GM13977 (cell line): Measurements from ENCODE around the gene NDUFS2.

Experiments
- DNase-seq: peaks from one replicate; pipeline ENCODE4 v3.0.0; 2012; ENCODE audit warnings: low spot score
- in situ Hi-C: fragments of 300-500 bp; cut with MboI; formaldehyde crosslinking; loops from one replicate; pipeline ENCODE4 v1.12.0; 2022; ENCODE audit warnings: low sequenced_read_pairs, low pct_unique_long_range_greater_than_20kb, mixed read lengths, inconsistent platforms; ENCODE audit not compliant: unreplicated experiment
- TF ChIP-seq, protein P1 (sequence below): IDR thresholded peaks from 2 replicates; pipeline ENCODE4 v1.5.1; 2012; ENCODE audit warnings: mild to moderate bottlenecking, control low read depth; ENCODE audit not compliant: insufficient read depth; ENCODE audit errors: extremely low read depth, missing control alignments

Gene NDUFS2

DNA sequence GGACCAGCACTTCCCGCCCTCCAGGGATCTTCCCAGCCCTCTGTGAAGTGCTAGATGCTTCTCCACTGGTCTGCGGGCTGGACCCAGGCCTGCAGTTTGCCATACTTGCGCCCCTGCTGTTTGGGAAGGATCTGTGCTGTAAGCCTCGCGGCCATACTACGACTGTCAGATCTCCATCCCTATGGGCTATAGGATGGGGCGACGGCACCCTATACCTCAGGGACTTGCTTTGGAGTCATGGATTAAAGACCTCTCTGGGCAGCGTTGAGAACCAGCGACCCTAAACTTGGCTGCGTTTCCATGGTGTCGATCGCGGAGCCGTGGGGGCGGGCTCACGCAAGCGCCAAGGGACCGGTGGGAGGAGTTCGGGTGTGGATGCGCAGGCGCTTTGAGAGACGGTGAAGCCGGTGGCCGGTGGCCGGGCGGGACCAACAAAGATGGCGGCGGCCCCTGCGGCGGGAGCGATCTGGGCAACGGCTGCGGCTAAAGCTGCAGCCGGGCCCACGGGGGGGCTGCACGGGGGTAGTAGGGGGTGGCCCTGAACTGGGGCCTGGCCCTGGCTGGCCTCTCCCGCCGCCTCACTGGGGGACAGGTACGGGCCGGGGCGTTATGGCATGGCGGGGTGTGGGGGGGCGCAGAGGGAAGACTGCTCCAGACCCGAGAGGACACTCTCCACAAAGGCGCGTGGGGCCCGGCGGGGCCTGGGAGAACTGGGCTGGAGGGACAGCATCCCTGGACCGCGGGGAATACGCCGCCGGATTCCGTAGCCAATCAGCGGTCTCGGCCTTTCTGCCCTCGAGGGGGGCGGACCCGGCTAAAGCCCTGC lies 42.9 kb upstream of the NDUFS2 start, which contains the start of gene USP21:
USP21 (plus strand) TSS at position 414 of the 826 bp plus-strand sequence. CDS start 1,141 bp downstream, outside the sequence.
- TF ChIP-seq, protein P1, sequence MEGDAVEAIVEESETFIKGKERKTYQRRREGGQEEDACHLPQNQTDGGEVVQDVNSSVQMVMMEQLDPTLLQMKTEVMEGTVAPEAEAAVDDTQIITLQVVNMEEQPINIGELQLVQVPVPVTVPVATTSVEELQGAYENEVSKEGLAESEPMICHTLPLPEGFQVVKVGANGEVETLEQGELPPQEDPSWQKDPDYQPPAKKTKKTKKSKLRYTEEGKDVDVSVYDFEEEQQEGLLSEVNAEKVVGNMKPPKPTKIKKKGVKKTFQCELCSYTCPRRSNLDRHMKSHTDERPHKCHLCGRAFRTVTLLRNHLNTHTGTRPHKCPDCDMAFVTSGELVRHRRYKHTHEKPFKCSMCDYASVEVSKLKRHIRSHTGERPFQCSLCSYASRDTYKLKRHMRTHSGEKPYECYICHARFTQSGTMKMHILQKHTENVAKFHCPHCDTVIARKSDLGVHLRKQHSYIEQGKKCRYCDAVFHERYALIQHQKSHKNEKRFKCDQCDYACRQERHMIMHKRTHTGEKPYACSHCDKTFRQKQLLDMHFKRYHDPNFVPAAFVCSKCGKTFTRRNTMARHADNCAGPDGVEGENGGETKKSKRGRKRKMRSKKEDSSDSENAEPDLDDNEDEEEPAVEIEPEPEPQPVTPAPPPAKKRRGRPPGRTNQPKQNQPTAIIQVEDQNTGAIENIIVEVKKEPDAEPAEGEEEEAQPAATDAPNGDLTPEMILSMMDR, result no peak
- DNase-seq, result peak; percentile 97
- in situ Hi-C loops, result no loop called here

DNA sequence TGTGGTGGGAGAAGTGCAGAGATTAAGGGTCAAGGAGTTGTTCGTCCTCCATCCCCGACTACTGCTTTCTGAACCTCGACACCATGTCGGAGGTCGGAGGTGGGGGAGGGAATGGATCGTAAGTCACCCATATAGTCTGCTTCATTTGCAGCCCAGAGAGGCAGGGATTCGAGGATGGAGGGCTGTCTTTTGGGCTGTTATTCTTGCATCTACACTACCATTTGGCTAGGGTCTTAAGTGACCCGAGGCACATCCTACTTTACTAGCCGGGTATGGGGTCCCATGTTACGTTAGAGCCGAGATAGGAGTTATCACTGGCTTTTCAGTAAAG lies 42.3 kb upstream of the NDUFS2 start:
- in situ Hi-C loops, result no loop called here
- DNase-seq, result no peak
- TF ChIP-seq, protein P1, result no peak

DNA sequence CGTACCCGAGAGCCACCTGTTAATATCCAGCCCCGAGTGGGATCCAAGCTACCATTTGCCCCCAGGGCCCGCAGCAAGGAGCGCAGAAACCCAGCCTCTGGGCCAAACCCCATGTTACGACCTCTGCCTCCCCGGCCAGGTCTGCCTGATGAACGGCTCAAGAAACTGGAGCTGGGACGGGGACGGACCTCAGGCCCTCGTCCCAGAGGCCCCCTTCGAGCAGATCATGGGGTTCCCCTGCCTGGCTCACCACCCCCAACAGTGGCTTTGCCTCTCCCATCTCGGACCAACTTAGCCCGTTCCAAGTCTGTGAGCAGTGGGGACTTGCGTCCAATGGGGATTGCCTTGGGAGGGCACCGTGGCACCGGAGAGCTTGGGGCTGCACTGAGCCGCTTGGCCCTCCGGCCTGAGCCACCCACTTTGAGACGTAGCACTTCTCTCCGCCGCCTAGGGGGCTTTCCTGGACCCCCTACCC lies 41.5 kb upstream of the NDUFS2 start:
- in situ Hi-C loops, result no loop called here
- no peak for DNase-seq
- TF ChIP-seq, protein P1, result no peak

DNA sequence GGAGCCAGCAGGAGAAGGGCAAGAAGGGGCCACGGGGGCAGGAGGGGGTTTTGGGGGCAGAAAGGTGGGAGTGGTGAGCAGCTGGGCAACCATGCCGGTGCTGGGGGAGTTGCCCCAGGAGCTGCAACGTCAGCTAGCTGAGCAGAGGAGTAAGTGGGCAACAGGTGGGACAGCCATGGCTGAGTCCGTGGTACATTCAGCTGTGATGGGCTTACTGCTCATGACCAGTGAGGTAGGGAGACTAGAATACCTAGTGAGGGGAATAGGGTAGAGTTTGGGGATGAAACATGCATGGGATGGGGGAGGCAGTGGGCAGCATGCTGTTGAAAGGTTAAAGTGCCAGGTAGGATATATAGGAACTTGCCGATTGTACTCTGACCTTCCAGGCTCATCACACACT lies 40.5 kb upstream of the NDUFS2 start:
- in situ Hi-C loops, result no loop called here
- DNase-seq, result no peak
- TF ChIP-seq, protein P1, result no peak

DNA sequence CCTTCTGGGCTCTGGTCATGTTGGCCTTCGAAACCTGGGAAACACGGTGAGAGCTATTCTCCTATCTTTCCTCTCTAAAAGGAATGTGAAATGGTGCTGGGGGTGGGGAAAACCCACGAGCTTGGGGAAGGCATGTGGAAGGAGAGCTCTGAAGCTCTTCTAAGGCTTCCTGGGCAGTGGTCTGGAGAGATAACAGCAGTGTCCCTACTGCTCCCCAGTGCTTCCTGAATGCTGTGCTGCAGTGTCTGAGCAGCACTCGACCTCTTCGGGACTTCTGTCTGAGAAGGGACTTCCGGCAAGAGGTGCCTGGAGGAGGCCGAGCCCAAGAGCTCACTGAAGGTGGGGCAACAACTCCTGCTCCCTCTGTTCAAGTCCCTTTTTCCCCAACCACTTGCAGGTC lies 40.1 kb upstream of the NDUFS2 start:
- TF ChIP-seq, protein P1, result no peak
- no peak for DNase-seq
- in situ Hi-C loops, result no loop called here

DNA sequence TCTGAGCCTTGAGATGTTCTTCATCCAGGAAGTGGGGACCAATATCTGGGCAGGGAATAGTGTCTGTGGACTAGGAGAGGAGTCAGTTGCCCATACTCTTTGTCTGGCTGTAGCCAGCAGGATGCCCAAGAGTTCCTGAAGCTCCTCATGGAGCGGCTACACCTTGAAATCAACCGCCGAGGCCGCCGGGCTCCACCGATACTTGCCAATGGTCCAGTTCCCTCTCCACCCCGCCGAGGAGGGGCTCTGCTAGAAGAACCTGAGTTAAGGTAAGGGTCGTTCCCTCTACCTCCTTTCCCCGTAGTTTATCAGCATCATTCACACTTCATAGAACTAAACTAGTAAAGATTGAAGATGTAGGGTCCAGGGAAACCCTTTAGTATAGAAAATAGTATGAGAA lies 39.4 kb upstream of the NDUFS2 start:
- TF ChIP-seq, protein P1, result no peak
- in situ Hi-C loops, result no loop called here
- DNase-seq, result no peak
